B cell (primary cell): ENCODE measurements around the gene DDX54. TPM values are rescaled to one million over a fixed set of nuclear protein-coding genes. Genes with fewer than 3 reads are reported as not detected.

ENCODE experiments used
- ATAC-seq: fragments of 200-7000 bp; cut with Tn5 transposase; one replicate; pipeline ENCODE4 v1.10.0; 2021; ENCODE audit warnings: low read depth, mild to moderate bottlenecking, moderate number of reproducible peaks, moderate library complexity
- CTCF ChIA-PET: fragments of 350-600 bp; sonication (Branson Sonifier 250); formaldehyde crosslinking; loops from one replicate; lab custom pipeline; 2021; ENCODE audit warnings: antibody characterized with exemption, inconsistent platforms; lab: Charles Lee
- POLR2A ChIA-PET: fragments of 350-600 bp; sonication (Branson Sonifier 250); formaldehyde crosslinking; loops from one replicate; lab custom pipeline; 2021; ENCODE audit warnings: antibody characterized with exemption; lab: Charles Lee
- DNase-seq: peaks from one replicate; pipeline ENCODE4 v3.0.0; 2013
- H2AFZ ChIP-seq: 2 replicates; pipeline ENCODE4 v1.6.1; 2012; ENCODE audit warnings: mild to moderate bottlenecking, low read depth, low read length; ENCODE audit not compliant: insufficient read depth, poor library complexity, severe bottlenecking
- H3K27ac ChIP-seq, 2 donors: 1 replicate in 1 of 2; 2 replicates in 1 of 2; pipeline ENCODE4 v1.5.1; 2012 to 2013; ENCODE audit warnings: low read length in 2 of 2, mild to moderate bottlenecking in 2 of 2, moderate library complexity in 1 of 2
- H3K27me3 ChIP-seq, 4 experiments: fragments of 200-600 bp in 1 of 4; sonication (generic) in 1 of 4; replicated peaks in 1 of 4; 1 replicate in 2 of 4; 2 replicates in 2 of 4; pipeline versions ENCODE4 v1.6.1 to v1.7.0; 2013 to 2016; ENCODE audit warnings: low read length in 3 of 4, mild to moderate bottlenecking in 2 of 4, mixed read lengths in 1 of 4, moderate library complexity in 1 of 4; ENCODE audit not compliant: insufficient read depth in 4 of 4, control insufficient read depth in 3 of 4; ENCODE audit errors: control extremely low read depth in 1 of 4
- H3K36me3 ChIP-seq, 2 experiments: replicated peaks in 1 of 2; 1 replicate in 1 of 2; 2 replicates in 1 of 2; pipeline versions ENCODE4 v1.6.1 to v1.7.1; 2013; ENCODE audit warnings: low read length in 1 of 2; ENCODE audit not compliant: insufficient read depth in 2 of 2, control insufficient read depth in 1 of 2; ENCODE audit errors: control extremely low read depth in 1 of 2, extremely low read depth in 1 of 2
- H3K4me1 ChIP-seq, 2 donors: fragments of 200-600 bp in 1 of 2; sonication (generic) in 1 of 2; 1 replicate in 1 of 2; 2 replicates in 1 of 2; pipeline versions ENCODE4 v1.5.1 to v1.6.1; 2013 to 2017; ENCODE audit warnings: low read length in 2 of 2; ENCODE audit not compliant: control insufficient read depth in 2 of 2, insufficient read depth in 2 of 2
- H3K4me2 ChIP-seq: replicated peaks from 2 replicates; pipeline ENCODE3; 2012; ENCODE audit warnings: mild to moderate bottlenecking, low read depth, low read length; ENCODE audit not compliant: poor library complexity, severe bottlenecking
- H3K4me3 ChIP-seq, 5 experiments: fragments of 200-600 bp in 1 of 5; sonication (generic) in 1 of 5; 1 replicate in 3 of 5; 2 replicates in 2 of 5; pipeline versions ENCODE4 v1.5.1 to v1.7.0; 2011 to 2016; ENCODE audit warnings: low read length in 4 of 5, mild to moderate bottlenecking in 4 of 5, low read depth in 2 of 5, control low read depth in 1 of 5, moderate library complexity in 1 of 5; ENCODE audit not compliant: insufficient read depth in 1 of 5; ENCODE audit errors: control extremely low read depth in 1 of 5, extremely low read depth in 1 of 5
- H3K79me2 ChIP-seq: fragments of 200-600 bp; sonication (generic); one replicate; pipeline ENCODE4 v1.6.0; 2016; ENCODE audit warnings: low read length; ENCODE audit not compliant: control insufficient read depth, insufficient read depth
- H3K9ac ChIP-seq: fragments of 200-600 bp; sonication (generic); 2 replicates; pipeline ENCODE4 v1.6.1; 2017; ENCODE audit warnings: mild to moderate bottlenecking, low read length, moderate library complexity
- H3K9me3 ChIP-seq, 3 donors: one replicate each; pipeline versions ENCODE4 v1.6.1 to v1.7.1; 2013; ENCODE audit warnings: low read length in 2 of 3; ENCODE audit not compliant: control insufficient read depth in 2 of 3, insufficient read depth in 1 of 3; ENCODE audit errors: control extremely low read depth in 1 of 3
- H4K20me1 ChIP-seq: 2 replicates; pipeline ENCODE4 v1.6.0; 2012; ENCODE audit warnings: mild to moderate bottlenecking, low read length; ENCODE audit not compliant: insufficient read depth, control insufficient read depth, poor library complexity, severe bottlenecking
- H3K27ac Mint-ChIP-seq: one replicate; pipeline ENCODE4 v1.8.0; 2021; ENCODE audit warnings: mixed read lengths
- H3K27me3 Mint-ChIP-seq: one replicate; pipeline ENCODE4 v1.8.0; 2021; ENCODE audit warnings: mixed read lengths
- H3K4me1 Mint-ChIP-seq: one replicate; pipeline ENCODE4 v1.8.0; 2021; ENCODE audit warnings: mixed read lengths
- H3K4me3 Mint-ChIP-seq: one replicate; pipeline ENCODE4 v1.8.0; 2021; ENCODE audit warnings: mixed read lengths
- H3K9me3 Mint-ChIP-seq: one replicate; pipeline ENCODE4 v1.8.0; 2022; ENCODE audit warnings: mixed read lengths; ENCODE audit not compliant: insufficient read depth
- EZH2 ChIP-seq: IDR thresholded peaks from 2 replicates; pipeline ENCODE4 v1.6.1; 2012; ENCODE audit warnings: borderline replicate concordance, low read depth, mild to moderate bottlenecking, moderate library complexity, low read length; ENCODE audit not compliant: insufficient read depth, poor library complexity, severe bottlenecking
- WGBS: methylation state at CpG from one replicate; pipeline ENCODE4 v1.1.5; 2013; ENCODE audit warnings: missing lambda C conversion rate; ENCODE audit not compliant: insufficient coverage; 5-methylcytosine and 5-hydroxymethylcytosine counted together
- intact Hi-C: fragments of 100-400 bp; cut with micrococcal nuclease; formaldehyde crosslinking; loops from one replicate; pipeline ENCODE4 v1.10.0; 2022
- polyA plus RNA-seq: library from polyadenylated mRNA; depleted of rRNA; stranded (reverse); fragments of >200 nt; gene quantifications from 2 replicates; pipeline ENCODE4 v1.2.3, GENCODE V29; 2012
- total RNA-seq, 2 donors: library from RNA; stranded (reverse); fragments of 120-200 nt in 1 of 2; gene quantifications; 1 replicate in 1 of 2; 2 replicates in 1 of 2; pipeline versions ENCODE4 v1.2.3 to v1.2.4, GENCODE V29; 2013 to 2022
- TF ChIP-seq, protein P1 (sequence below): fragments of 200-600 bp; IDR thresholded peaks from one replicate; pipeline ENCODE4 v1.8.0; 2022; ENCODE audit warnings: antibody characterized with exemption, mild to moderate bottlenecking

DDX54 gene
- total and polyA plus RNA-seq, 2 donors (not counting 1 experiment from before 2014, with no cell fraction given) = 55.4 to 101 TPM

DNA sequence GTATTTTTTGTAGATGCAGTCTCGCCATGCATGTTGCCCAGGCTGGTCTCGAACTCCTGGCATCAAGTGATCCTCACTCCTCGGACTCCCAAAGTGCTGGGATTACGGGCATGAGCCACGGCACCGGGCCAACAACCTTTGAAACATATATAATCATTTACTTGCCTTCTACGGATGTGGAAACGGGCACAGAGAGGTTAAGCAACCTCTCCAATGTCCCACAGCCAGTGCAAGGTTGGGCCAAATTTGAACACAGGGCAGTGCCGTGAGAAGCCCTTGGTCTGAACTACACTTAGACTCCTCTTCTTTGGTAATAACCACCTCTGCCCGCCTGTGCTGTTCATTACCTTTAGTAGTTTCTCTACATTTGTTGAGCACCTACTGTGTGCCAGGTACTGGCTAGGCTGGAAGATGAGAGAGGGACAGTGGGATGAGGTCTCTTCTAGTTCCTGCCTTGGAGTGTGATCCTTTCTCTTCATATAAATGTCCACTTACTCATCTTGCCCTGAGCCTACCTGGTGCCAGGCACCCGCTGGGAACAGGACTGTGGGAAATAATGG is 2.2 kb downstream of the DDX54 start:
- TF ChIP-seq EZH2 = no peak
- TF ChIP-seq, protein P1, sequence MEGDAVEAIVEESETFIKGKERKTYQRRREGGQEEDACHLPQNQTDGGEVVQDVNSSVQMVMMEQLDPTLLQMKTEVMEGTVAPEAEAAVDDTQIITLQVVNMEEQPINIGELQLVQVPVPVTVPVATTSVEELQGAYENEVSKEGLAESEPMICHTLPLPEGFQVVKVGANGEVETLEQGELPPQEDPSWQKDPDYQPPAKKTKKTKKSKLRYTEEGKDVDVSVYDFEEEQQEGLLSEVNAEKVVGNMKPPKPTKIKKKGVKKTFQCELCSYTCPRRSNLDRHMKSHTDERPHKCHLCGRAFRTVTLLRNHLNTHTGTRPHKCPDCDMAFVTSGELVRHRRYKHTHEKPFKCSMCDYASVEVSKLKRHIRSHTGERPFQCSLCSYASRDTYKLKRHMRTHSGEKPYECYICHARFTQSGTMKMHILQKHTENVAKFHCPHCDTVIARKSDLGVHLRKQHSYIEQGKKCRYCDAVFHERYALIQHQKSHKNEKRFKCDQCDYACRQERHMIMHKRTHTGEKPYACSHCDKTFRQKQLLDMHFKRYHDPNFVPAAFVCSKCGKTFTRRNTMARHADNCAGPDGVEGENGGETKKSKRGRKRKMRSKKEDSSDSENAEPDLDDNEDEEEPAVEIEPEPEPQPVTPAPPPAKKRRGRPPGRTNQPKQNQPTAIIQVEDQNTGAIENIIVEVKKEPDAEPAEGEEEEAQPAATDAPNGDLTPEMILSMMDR = no peak
- no peak overlapping the region for H3K4me3 ChIP-seq
- H3K36me3 ChIP-seq = peaks cover 0 to 42% of the 10 kb centered on the region in 2 experiments
- no peaks in the 10 kb centered on the region for H3K27me3 ChIP-seq
- H3K9me3 ChIP-seq = no peaks in the 10 kb centered on the region
- peaks cover 25 to 34% of the 10 kb centered on the region in 2 donors for H3K4me1 ChIP-seq
- H3K4me3 Mint-ChIP-seq = peak overlapping the region; percentile 23
- 93% methylated on average over 8 of the region's 11 CpGs for WGBS
- CTCF ChIA-PET = interaction anchor here (0.7 kb wide), 1 partner anchor 63 kb away, joined by 3 read pairs; no protein-coding TSS in a partner anchor
- peaks cover 42% of the 10 kb centered on the region for H4K20me1 ChIP-seq
- H3K27ac ChIP-seq = no peak overlapping the region
- H3K4me1 Mint-ChIP-seq = peaks cover 36% of the 10 kb centered on the region
- no peak overlapping the region for H3K9ac ChIP-seq
- no peaks in the 10 kb centered on the region for H3K9me3 Mint-ChIP-seq
- intact Hi-C loops = no loop called here
- POLR2A ChIA-PET = interaction anchor here (0.6 to 0.8 kb wide), 4 partner anchors 9 to 48 kb away, joined by 3 to 4 read pairs (median 4); partner anchors contain the start of gene RASAL1
- H3K27ac Mint-ChIP-seq = peak overlapping the region; percentile 32
- ATAC-seq = no peak
- peak overlapping the region; percentile 10 for H3K4me2 ChIP-seq
- no peaks in the 10 kb centered on the region for H3K27me3 Mint-ChIP-seq
- H3K79me2 ChIP-seq = peaks cover 69% of the 10 kb centered on the region
- no peak overlapping the region for H2AFZ ChIP-seq
- DNase-seq = no peak

DNA sequence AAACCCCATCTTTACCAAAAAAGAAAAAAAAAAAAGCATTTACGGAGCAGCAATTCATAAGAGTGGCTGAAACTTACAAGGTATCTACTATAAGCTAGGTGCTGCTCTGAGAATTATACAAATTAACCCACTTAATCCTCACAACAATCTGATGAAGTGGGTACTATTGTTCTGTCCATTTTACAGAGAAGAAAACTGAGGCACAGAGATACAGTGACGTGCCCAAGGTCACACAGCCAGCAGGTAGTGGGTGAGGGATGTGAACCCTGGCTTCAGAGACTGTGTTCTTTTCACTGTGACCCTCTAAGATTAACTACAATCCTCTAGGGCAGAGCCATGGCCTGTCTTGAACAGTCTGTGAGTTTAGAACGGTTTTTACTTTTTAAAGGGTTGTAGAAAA is 3.3 kb downstream of the DDX54 start:
- POLR2A ChIA-PET = no interaction called here
- CTCF ChIA-PET = interaction anchor here (0.7 kb wide), 1 partner anchor 147 kb away, joined by 3 read pairs; no protein-coding TSS in a partner anchor
- Histone ChIP-seq H3K27ac (no peak overlapping the region), H3K27me3 (no peaks in the 10 kb centered on the region), H3K4me1 (peaks cover 21 to 30% of the 10 kb centered on the region in 2 donors), H4K20me1 (peaks cover 42% of the 10 kb centered on the region), H3K36me3 (peaks cover 2 to 53% of the 10 kb centered on the region in 2 experiments), H3K4me3 (no peak overlapping the region), H2AFZ (no peak overlapping the region), H3K9me3 (peaks cover 0 to 5% (median 0%) of the 10 kb centered on the region in 3 donors), H3K9ac (no peak overlapping the region), H3K4me2 (no peak overlapping the region), H3K79me2 (peaks cover 64% of the 10 kb centered on the region)
- no peak overlapping the region for H3K4me3 Mint-ChIP-seq
- peaks cover 29% of the 10 kb centered on the region for H3K4me1 Mint-ChIP-seq
- no peak for TF ChIP-seq EZH2
- TF ChIP-seq, protein P1 = no peak
- no peak for ATAC-seq
- H3K27ac Mint-ChIP-seq = no peak overlapping the region
- no peaks in the 10 kb centered on the region for H3K9me3 Mint-ChIP-seq
- no peaks in the 10 kb centered on the region for H3K27me3 Mint-ChIP-seq
- intact Hi-C loops = no loop called here
- DNase-seq = no peak
- WGBS = no CpG with 5 or more reads among the region's 3 CpGs
